DMS79 treated with DMSO at 0.1 percent for 48 hours (cell line): ENCODE measurements around the gene FBXW12.
A peak's percentile ranks its signal among the peaks of the same experiment; 100 is the strongest.
"Not testable (repeated sequence)": the region's sequence is repeated elsewhere in the genome, so short reads cannot be mapped to it uniquely, and the experiment has no call there.

Experiments
- DNase-seq: peaks from one replicate; lab custom pipeline; 2025; lab: John Stamatoyannopoulos, UW

FBXW12 gene, protein sequence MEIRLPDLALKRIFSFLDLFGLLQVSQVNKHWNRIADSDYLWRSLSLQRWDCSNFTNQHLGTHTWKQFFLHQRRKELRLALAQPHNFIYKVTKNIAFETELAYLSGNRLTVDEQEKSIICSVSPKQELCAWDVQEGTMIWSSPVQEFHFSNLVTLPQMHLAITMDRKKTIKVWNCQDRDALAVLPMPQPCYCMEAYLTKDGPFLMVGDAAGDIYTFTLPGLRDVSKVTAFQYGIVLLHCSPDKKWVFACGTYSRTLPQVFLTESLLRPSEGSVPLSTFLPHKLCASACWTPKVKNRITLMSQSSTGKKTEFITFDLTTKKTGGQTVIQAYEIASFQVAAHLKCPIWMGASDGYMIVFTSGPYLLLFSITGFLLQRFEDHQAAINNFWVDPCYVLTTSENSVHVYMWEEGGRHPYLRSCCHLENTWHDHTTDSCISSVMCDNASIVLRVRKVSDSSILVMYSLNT

DNA sequence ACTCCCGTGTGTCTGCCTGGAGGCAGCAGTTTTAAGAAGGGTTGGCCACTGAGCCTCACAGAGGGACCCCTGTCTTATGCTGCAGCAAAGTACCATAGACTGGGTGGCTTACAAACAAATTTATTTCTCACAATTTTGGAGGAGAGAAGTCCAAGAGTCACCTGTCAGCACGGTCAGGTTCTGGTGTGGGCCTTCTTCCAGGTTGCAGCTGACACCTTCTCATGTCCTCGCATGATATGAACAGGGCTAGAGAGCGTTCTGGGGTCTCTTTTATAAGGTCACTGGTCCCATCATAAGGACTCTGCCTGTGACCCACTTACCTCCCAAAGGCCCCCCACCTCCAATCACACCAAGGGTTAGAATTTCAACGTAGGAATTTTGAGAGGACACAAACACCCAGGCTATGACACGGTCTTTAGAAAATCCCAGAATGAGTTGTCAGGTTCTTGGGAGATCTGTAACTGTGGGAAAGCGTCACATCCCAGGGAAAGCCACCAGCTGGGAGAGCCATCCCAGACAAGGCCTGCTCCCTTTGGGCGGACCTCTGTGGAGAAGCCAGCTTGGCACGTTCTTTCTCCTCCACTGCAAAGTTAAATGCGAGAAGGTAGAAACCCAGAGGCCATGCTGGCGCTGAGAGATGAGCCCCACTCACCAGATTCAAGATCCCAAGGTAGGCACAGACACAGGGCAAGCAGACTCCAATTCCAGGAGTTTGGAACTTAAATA, at the start of gene FBXW12:
Gene FBXW12, plus strand, starts transcription at position 569 of the 726 bp plus-strand sequence. CDS start 549 bp downstream, outside the sequence.
- DNase-seq, result no peak

DNA sequence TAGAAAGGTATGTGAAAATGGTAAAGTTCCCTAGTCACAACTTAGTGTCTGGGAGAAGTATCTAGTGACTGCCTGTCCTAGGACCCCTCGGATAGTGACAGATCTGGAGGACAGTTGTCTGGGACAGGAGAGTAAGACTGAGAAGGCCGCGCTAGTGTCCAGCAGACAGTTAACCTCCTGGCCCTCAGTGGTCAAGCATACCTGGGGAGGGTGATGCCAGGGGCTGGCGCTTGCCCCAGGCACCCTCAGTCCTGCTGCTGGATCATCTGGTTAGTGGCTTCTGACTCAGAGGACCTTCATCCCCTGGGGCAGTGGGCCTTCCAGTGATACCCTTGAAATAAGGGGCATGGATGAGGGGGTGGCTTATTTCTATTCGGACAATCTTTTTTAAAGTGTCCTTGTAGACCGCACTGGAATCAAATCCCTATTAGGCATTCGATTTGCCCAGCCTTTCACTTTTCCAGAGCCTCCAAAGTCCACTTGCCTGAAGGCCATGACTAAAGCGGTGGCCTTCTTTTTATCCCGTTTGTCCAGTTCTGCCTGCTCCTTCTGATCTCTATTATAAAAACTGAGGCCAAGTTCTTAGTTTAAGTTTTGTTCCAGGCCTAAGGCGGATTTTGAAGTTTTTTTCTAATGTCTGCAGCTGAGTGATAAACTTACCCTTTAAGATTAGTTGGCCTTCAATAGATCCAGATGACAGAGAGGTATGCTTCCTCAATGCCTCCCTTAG, 40.1 kb upstream of the FBXW12 start:
- DNase-seq, result not testable (repeated sequence)

DNA sequence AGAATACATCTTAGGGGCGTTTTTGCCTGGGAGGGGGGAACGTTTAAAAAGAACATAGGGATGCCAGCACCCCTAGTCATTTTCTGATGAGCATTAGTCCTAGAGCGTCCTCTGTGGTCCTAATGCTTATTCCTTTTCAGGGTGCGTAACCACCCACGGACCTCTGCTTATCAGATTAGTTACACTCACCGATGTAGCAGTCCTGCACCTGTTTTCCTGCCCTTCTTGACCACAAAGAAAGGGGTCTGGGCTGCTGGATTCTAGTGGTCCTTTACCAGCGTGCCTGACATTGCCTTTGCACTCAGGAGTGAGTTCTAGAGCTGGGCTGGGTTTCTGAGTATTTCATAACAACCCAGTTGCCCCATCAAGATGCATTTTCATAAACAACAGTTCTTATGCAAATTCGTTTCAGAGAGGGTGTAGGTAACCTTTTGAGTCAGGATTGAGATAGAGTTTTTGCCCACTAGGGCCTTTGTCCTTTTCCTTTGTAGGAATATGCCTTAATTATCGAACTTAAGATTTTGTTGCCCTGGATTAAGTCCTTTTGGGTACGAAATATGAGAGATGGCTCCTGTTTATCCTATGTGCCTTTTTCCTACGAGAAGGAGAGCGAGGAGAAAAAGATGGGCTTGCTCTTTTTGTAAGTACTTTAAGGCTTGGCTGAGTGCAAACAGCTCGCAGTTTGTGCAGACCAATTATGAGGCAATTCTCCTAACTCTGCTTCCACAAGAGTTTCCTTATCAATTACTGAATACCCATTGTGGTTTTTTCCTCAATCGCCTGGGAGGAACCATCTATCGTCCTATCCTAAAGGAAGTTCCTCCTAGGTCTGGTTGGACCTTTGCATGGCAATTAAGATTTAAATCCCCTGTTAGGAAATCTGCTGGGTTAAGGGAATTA, 38.4 kb upstream of the FBXW12 start, which contains the start of gene SPINK8:
Gene SPINK8, minus strand, starts transcription at position 316 of the 900 bp plus-strand sequence. CDS start 5,320 bp downstream, outside the sequence.
- not testable (repeated sequence) for DNase-seq

DNA sequence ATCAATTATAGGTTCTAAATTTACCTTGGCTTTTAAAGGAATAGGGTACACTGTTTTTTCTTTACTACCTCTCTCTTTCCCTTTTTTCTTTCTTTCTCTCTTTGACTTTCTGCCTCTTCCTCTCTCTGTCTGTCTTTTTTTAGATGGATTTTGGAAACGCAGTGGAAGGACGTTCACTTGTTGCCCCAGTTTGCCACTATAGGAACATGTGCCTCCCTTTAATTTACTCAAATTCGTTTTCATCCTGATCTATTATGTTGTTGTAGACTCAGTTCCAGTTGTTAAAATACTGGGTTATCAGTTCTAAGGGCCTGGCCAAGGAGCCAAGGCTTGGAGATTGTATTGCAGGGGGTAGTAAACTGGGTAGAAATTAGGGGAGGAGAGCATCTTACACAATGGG, 37.4 kb upstream of the FBXW12 start:
- no peak for DNase-seq

DNA sequence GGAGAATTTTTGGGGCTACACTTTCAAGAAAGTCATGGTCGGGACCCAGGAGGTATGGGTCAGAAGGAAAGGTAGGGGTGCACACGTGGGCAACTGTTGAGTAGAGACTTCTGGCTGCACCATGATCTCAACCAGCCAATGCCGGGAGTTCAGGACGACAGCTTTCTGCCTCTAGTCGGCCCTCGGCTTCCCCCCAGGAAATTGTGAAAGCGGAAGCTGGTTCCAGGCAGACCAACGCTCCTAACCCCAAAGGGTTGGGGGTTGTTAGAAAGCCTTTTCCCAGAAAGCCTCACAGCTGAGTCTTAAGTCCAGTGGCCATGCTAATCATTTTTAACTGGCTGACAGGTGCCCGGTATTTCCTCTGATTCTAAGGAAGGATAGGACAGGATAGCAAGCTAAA, 36.7 kb upstream of the FBXW12 start:
- DNase-seq, result not testable (repeated sequence)

DNA sequence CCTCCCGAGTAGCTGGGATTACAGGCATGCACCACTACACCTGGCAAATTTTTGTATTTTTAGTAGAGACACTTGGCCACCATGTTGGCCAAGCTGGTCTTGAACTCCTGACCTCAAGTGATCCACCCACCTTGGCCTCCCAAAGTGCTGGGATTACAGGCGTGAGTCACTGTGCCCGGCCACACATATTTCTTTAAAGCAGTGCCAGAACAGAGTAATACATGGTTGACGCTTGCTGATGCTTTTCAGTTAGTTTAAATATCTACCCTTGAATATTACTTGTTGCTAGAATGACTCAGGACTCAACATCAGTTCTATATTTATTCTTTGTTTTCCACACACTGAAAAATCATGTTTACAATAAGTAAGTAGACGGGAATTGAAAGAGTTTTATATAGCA, 34.5 kb upstream of the FBXW12 start:
- DNase-seq, result not testable (repeated sequence)

DNA sequence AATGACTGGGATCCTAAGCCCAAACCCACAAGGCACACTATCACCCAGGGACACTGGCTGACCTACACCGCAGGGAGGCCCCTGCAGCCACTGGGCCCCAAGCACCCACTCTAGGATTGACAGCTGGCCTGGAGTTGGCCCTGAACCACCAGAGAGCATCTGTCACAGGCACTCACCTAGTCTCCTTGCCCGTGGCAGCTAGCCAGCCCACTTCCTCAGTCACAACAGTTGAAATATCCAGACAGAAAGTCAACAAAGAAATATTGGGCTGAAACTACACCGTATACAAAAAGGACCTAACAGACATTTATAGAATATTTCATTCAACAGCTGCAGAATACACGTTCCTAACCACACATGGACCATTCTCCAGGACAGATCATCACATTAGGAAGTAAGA, 33.4 kb upstream of the FBXW12 start:
- no peak for DNase-seq

DNA sequence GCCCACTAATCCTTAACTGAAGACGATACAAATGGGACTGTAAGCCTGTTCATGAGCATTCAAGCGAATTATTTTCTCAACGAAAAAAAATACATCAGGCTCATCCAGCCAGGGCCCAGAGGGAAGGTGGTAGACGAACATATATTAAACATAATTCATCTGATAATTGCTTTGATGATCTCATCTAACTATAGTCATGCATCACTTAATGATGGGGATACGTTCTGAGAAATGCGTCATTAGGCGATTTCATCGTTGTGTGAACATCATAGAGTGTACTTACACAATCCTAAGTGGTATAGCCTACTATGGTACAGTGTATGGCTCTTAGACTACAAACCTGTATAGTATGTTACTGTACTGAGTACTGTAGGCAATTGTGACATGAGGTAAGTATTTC, 28.6 kb upstream of the FBXW12 start:
- no peak for DNase-seq

DNA sequence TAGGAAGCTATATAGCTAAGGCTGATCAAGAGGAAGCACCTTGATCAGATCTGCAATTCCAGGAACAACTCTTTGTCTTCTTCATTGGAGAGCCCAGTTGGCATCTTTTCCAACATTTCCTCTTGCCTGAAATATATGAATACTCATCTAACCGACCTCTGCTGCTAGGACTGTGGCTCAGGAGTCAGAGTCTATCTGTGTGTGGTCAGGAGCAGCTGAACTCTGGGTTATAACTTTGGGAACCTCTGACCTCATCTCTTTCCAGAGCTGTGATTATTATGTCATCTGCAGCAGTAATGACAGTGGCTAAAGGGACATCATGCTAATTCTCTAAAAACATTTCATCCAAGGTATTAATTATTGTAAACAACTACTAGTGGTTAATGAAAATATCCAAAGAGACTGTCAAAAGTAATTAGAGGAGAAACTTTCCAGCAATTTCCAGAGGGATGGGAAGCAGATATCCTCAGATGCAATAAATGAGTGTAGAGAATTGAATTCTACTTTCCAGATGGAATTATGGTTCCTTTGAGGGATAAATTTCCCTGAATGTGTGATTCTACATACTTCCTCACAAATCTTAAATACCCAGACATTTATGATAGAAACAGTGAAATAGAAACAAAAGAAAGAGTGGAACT, 27.0 kb upstream of the FBXW12 start:
- no peak for DNase-seq

DNA sequence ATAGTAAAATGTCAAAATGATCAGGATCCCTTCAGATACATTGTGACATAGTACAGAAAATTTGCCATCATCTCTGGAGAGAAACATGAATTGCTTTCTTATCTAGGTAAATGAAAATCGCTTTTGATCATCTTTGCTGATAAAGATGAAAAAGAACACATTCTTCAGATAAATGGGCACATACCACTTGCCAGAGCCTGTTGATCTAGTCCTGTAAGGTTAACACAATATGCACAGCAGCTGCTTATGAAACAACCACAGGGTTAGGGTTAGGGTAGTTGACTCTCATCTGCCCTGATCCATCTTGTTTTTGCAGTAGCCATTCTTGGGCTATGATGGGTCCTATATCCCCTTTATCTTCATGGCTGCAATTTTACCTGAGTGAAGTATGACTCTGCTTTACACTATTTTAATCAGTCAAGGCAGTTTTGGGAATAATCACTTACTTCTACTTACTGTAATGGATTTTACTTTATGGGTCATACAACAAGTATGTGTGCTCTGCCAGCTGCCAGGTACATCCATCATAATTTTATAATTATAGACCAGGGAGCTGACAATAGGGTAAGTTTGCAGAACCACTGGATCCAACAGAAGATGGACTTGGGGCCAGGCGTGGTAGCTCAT, 26.0 kb upstream of the FBXW12 start:
- DNase-seq, result no peak

DNA sequence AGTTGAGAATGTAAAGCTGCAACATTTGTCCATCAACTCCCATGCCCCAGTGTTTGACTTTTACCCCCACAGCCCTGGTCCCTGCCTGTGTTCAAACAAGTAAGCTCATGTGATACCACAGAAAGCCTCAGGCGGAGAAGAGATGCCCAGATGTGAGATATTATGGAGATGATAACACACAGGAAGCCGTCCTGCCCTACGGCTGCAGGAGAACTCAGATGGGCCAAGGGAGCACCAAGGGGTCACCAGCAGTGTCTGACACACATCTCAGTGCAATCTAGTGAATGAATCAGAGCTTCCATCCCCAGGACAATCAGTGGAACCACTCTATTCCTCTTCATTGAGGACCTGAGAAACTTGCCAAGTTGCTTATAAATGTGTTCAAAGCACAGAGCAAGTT, 24.5 kb upstream of the FBXW12 start:
- DNase-seq, result no peak

DNA sequence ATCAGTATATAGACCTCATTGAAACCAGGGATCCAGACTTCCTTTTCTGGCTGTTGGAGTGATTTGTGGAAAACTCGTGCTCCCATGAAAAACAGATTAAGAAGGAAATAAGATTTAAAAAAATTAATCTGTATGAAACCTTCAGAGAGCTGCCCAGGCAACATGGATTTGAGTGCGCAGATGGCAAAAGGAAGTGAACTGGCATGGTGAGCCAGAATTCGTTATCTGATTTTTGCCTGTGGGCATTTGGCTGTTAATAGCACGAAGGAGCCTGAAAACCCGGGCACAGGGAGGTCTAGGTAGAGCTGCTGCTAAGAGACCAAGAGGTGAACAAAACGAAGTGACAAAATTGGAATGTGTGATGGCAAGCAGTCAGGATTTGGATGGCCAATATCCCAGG, 19.5 kb upstream of the FBXW12 start:
- DNase-seq, result no peak

DNA sequence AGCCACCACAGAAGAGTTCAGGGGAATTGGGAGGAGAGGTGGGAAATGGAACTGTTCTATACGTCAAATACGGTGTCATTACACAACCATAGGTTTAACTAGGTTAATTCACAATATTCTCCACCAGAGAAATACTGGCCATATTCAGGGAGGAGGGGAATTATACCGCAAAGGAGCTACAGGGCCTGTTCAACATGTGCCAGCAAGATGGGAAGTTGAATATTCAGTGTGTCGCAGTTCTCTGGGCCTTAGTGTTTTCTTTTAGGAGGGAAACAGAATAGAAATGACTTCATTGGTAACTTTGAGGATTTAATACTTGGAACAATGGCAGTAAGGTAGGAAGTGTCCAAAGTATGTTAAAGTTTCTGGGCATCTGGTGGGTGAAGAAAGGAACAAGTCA, 18.0 kb upstream of the FBXW12 start:
- no peak for DNase-seq

DNA sequence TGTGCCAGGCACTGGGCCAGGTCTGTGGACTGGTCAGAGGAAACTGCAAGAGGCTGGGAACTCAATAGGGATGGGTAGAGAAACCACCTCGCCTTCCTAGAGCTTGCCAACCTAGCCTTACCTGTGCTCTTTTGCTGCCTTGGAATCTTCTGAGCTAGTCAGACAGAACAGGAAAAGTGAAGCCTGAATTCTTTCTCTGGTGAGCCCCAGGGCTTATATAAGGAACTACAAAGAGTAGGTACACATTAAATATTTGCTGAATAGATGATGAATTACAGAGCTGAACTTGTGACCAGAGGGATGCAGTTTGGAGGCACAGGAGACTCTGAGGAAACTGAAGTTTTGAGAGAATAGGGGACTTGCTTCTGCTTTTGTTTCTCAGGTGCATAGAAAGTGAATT, 15.6 kb upstream of the FBXW12 start:
- no peak for DNase-seq

DNA sequence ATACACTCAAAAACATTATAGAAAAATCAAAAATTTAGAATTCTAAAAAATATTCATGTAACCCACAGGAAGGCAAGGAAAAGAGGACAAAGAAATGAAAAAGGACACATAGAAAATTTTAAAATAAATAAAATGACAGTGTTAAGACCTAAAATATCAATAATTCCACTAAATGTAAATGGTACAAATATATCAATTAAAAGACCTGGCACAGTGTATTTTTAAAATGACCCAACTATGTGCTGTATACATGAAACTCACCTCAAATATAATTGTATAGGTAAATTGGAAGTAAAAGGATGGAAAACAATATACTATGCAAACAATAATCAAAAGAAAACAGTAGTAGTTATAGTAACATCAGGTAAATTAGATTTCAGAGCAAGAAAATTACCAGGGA, 10.1 kb upstream of the FBXW12 start:
- no peak for DNase-seq

DNA sequence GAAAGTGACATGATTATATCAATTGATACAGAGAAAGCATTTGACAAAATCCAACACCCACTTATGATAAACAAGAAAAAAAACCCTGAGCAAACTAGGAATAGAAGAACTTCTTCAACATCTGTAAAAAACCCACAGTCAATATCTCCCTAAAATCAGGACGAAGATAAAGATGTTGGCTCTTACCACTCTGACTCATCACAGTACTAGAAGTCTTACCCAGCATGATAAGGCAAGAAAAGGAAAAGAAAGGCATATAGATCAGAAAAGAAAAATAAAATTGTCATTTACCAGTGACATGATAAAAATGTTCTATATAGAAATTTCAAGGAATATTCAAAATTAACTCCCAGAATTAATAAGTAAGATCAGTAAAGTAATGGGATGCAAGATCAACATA, 7.2 kb upstream of the FBXW12 start:
- no peak for DNase-seq

DNA sequence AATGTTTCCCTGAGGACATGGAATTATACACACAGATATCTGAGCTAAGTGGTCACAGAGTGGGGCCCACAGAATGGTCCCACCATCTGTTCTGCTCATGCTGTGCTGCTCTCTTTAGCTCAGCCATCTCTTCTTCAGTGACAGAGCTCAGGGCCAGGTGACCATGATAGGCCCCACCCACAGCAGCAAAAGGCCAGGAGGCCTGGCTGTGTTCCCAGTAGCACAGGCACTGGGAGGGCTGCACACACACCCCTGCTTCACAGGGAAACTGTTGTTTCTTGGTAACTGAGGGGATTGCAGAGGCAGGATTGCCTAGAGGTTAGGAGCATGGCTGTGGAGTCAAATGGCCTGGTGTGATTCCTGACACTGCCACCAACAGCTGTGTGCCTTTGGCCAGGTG, 4.8 kb upstream of the FBXW12 start:
- peak; percentile 18 for DNase-seq

DNA sequence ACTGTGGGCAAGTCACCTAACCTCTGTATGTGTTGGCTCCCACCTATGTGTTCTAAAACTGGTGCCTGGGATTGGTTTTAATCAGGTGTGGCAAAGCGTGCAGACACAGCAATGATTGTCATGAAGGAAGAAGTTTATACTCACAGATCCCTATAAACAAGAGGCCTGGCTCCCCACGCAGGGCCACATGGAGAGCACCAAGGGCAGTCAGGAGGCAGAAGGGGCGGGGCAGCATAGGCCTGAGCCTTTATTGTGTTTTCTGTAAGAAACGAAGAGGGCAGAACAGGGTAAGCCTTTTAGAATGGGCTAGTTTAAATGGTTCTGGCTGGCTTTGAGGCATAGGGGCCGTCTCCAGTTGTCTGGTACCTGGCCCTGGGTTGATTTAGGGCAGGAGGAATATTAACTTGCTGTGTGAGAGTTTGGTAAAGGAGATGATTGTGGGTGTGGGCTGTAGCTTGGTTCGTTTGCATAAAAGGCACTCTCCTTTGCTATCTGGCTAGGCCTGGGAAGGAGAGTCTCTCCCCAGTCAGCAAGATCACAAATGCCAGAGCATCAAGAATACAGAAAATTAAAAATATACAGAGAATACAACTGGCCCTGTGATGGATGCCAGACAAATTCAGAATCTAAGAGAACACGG, 2.2 kb upstream of the FBXW12 start:
- no peak for DNase-seq

DNA sequence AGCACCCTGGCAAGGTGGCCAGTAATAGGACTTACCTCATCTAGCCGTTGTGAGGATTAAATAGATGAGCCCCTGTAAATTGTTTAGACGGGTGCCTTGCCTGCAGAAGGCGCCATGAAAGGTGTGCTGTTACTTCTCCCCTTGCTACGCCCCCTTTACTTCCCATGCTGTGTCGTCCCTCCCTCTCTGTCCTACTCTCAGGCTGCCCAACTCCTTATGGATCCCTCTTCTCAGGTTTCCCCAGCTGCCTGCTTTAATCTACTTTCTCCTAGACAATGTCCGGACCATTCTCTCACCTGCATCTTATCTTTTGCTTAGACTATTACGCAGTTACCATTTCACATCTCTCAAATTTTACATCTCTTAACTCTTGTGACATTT, 1.7 kb upstream of the FBXW12 start:
- DNase-seq, result no peak

DNA sequence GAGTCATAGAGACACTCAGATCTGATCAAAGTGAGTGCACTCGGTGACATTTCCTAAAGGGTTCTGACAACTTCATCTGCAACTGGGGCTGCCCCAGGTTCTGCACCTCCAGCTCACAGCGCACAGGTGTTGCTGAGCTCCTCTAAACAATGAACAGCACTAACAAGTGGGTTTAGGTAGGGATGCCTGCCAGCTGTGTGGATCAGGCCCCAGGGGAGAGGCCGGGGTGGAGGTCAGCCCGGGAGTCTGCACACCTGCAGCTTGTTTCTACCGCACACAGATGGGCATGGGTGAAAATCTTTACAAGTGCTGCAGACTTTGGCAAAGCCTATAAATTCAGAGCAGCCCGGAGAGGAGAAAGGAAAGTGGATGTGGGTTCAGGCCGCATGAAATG, 355 bp downstream of the FBXW12 start:
- DNase-seq, result no peak
